Activated naive CD4-positive, alpha-beta T cell treated with anti-CD3 and anti-CD28 coated beads, Interleukin-2, amount 50 U/mL, for 16 hours (primary cell): Measurements from ENCODE around the gene SLC35E4.
A peak's percentile ranks its signal among the peaks of the same experiment; 100 is the strongest.
"Not testable (repeated sequence)": the region's sequence is repeated elsewhere in the genome, so short reads cannot be mapped to it uniquely, and the experiment has no call there.

Experiments used
- DNase-seq: peaks from one replicate; pipeline ENCODE4 v3.0.0-alpha.2; 2020

SLC35E4 gene

GRCh38 chr22:30635273-30636225 is at the start of gene SLC35E4:
Gene SLC35E4 (plus strand): TSS chr22:30635781. CDS start chr22:30636451, 670 bp downstream.
- DNase-seq = peak; percentile 94

GRCh38 chr22:30586414-30586813 is 49.2 kb upstream of the SLC35E4 start:
- DNase-seq = no peak

- no peak for DNase-seq
Observed at GRCh38 chr22:30591191-30591587, 44.4 kb upstream of the SLC35E4 start.

GRCh38 chr22:30591588-30592359 is 43.8 kb upstream of the SLC35E4 start, which contains the start of gene PES1:
Gene PES1 (minus strand): TSS chr22:30591910. CDS start chr22:30591833, 77 bp downstream.
- peak; percentile 93 for DNase-seq

GRCh38 chr22:30592360-30592713 is 43.2 kb upstream of the SLC35E4 start:
- DNase-seq = not testable (repeated sequence)

GRCh38 chr22:30596199-30596598 is 39.4 kb upstream of the SLC35E4 start:
- DNase-seq = no peak

GRCh38 chr22:30596886-30597285 is 38.7 kb upstream of the SLC35E4 start:
- DNase-seq = no peak

GRCh38 chr22:30598986-30599385 is 36.6 kb upstream of the SLC35E4 start:
- no peak for DNase-seq

GRCh38 chr22:30600921-30601320 is 34.7 kb upstream of the SLC35E4 start:
- DNase-seq = no peak

- no peak for DNase-seq
Observed at GRCh38 chr22:30601464-30601863, 34.1 kb upstream of the SLC35E4 start.

- DNase-seq = no peak
Observed at GRCh38 chr22:30602049-30602448, 33.5 kb upstream of the SLC35E4 start.

GRCh38 chr22:30603801-30604200 is 31.8 kb upstream of the SLC35E4 start:
- no peak for DNase-seq

GRCh38 chr22:30604723-30605122 is 30.9 kb upstream of the SLC35E4 start:
- DNase-seq = no peak

GRCh38 chr22:30605449-30606110 is 30.0 kb upstream of the SLC35E4 start:
- peak; percentile 43 for DNase-seq

GRCh38 chr22:30606455-30607299 is 28.9 kb upstream of the SLC35E4 start, which contains the start of gene TCN2:
Gene TCN2 (plus strand): TSS chr22:30607174. CDS start chr22:30607332, 158 bp downstream.
- no peak for DNase-seq

- no peak for DNase-seq
Observed at GRCh38 chr22:30607300-30607930, 28.2 kb upstream of the SLC35E4 start.

- DNase-seq = no peak
Observed at GRCh38 chr22:30607939-30608338, 27.6 kb upstream of the SLC35E4 start.

- no peak for DNase-seq
Observed at GRCh38 chr22:30609260-30610185, 26.1 kb upstream of the SLC35E4 start.

GRCh38 chr22:30610299-30610698 is 25.3 kb upstream of the SLC35E4 start:
- no peak for DNase-seq

- no peak for DNase-seq
Observed at GRCh38 chr22:30611197-30611596, 24.4 kb upstream of the SLC35E4 start.
